Tibial nerve (tissue), 4 donors: Measurements from ENCODE around the gene LRRTM4. TPM values are rescaled to one million over a fixed set of nuclear protein-coding genes. Genes with fewer than 3 reads are reported as not detected.

ENCODE experiments used
- DNase-seq, 2 donors: peaks; one replicate each; pipeline ENCODE4 v3.0.0-alpha.2; 2019; ENCODE audit warnings: low spot score in 2 of 2
- H3K27ac ChIP-seq, 4 donors: fragments of 200-600 bp; sonication (generic) in 3 of 4; one replicate each; pipeline ENCODE4 v1.5.1; 2017 to 2019; ENCODE audit warnings: mild to moderate bottlenecking in 1 of 4
- H3K27me3 ChIP-seq, 2 donors: fragments of 200-600 bp; sonication (generic) in 1 of 2; one replicate each; pipeline versions ENCODE4 v1.5.1 to v1.6.0; 2017 to 2019
- H3K36me3 ChIP-seq, 3 donors: fragments of 200-600 bp; sonication (generic); one replicate each; pipeline ENCODE4 v1.5.1; 2018 to 2019
- H3K4me1 ChIP-seq, 4 donors: fragments of 200-600 bp; sonication (generic) in 3 of 4; one replicate each; pipeline ENCODE4 v1.5.1; 2017 to 2019
- H3K4me3 ChIP-seq, 4 donors: fragments of 200-600 bp; sonication (generic) in 3 of 4; one replicate each; pipeline ENCODE4 v1.5.1; 2017 to 2019; ENCODE audit warnings: mild to moderate bottlenecking in 1 of 4, moderate library complexity in 1 of 4
- H3K9me3 ChIP-seq, 4 donors: fragments of 200-600 bp; sonication (generic) in 3 of 4; one replicate each; pipeline ENCODE4 v1.5.1; 2017 to 2019
- EP300 ChIP-seq, 2 donors: sonication (generic); formaldehyde crosslinking; IDR thresholded peaks; one replicate each; pipeline ENCODE4 v1.6.1; 2017; ENCODE audit warnings: antibody characterized with exemption in 2 of 2, mild to moderate bottlenecking in 1 of 2
- POLR2A ChIP-seq, 2 donors: fragments of 450-650 bp; IDR thresholded peaks; one replicate each; pipeline ENCODE4 v1.6.1; 2017; ENCODE audit warnings: antibody characterized with exemption in 2 of 2, mild to moderate bottlenecking in 2 of 2, moderate library complexity in 2 of 2
- WGBS, 2 donors: methylation state at CpG; one replicate each; pipeline ENCODE4 v1.1.5; 2018; 5-methylcytosine and 5-hydroxymethylcytosine counted together
- total RNA-seq, 4 donors: library from RNA; depleted of rRNA; stranded (reverse); fragments of >200 nt; gene quantifications; one replicate each; pipeline ENCODE4 v1.1.0, GENCODE V29; 2016
- TF ChIP-seq, protein P1 (sequence below), 5 experiments: fragments of 200-600 bp in 3 of 5; fragments of 450-650 bp in 2 of 5; sonication (generic) in 3 of 5; IDR thresholded peaks; one replicate each; pipeline ENCODE4 v1.5.1; 2016 to 2019; ENCODE audit warnings: antibody characterized with exemption in 5 of 5, mild to moderate bottlenecking in 3 of 5, moderate library complexity in 2 of 5

LRRTM4 gene
- total RNA-seq, 4 donors from 2014 or later, result 2.9 to 8.1 (median 7.6) TPM

DNA sequence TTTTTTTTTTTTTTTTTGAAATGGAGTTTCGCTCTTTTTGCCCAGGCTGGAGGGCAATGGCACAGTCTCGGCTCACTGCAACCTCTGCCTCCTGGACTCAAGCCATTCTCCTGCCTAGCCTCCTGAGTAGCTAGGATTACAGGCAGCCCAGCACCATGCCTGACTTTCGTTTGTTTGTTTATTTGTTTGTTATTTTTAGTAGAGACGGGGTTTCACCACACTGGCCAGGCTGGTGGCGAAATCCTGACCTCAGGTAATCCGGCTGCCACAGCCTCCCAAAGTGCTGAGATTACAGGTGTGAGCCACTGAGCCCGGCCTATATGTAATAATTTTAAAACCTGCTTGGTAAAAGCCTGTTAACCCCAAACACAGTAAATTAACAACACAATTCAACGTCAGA is 435.7 kb downstream of the LRRTM4 start:
- Histone ChIP-seq H3K4me3 (no peak overlapping the region), H3K36me3 (no peaks in the 10 kb centered on the region), H3K4me1 (no peaks in the 10 kb centered on the region), H3K9me3 (no peaks in the 10 kb centered on the region), H3K27ac (no peak overlapping the region), H3K27me3 (no peaks in the 10 kb centered on the region)
- 49 to 66% methylated on average over 8 of the region's 8 CpGs for WGBS, 2 donors
- TF ChIP-seq EP300 (IDR thresholded peaks at IDR 0.05), result no peak
- TF ChIP-seq POLR2A (IDR thresholded peaks at IDR 0.05), result no peak
- TF ChIP-seq, protein P1, sequence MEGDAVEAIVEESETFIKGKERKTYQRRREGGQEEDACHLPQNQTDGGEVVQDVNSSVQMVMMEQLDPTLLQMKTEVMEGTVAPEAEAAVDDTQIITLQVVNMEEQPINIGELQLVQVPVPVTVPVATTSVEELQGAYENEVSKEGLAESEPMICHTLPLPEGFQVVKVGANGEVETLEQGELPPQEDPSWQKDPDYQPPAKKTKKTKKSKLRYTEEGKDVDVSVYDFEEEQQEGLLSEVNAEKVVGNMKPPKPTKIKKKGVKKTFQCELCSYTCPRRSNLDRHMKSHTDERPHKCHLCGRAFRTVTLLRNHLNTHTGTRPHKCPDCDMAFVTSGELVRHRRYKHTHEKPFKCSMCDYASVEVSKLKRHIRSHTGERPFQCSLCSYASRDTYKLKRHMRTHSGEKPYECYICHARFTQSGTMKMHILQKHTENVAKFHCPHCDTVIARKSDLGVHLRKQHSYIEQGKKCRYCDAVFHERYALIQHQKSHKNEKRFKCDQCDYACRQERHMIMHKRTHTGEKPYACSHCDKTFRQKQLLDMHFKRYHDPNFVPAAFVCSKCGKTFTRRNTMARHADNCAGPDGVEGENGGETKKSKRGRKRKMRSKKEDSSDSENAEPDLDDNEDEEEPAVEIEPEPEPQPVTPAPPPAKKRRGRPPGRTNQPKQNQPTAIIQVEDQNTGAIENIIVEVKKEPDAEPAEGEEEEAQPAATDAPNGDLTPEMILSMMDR (IDR thresholded peaks at IDR 0.05), result no peak
- no peak for DNase-seq

- Histone ChIP-seq H3K27me3 (no peaks in the 10 kb centered on the region), H3K9me3 (no peaks in the 10 kb centered on the region), H3K36me3 (no peaks in the 10 kb centered on the region), H3K4me1 (no peaks in the 10 kb centered on the region), H3K27ac (no peak overlapping the region), H3K4me3 (no peak overlapping the region)
- no peak for DNase-seq
- 67 to 69% methylated on average over 2 of the region's 2 CpGs for WGBS, 2 donors
- TF ChIP-seq EP300 (IDR thresholded peaks at IDR 0.05), result no peak
- TF ChIP-seq, protein P1 (IDR thresholded peaks at IDR 0.05), result no peak
- no peak for TF ChIP-seq POLR2A (IDR thresholded peaks at IDR 0.05)
Measured at GRCh38 chr2:77086051-77086450, 436.1 kb downstream of the LRRTM4 start.

DNA sequence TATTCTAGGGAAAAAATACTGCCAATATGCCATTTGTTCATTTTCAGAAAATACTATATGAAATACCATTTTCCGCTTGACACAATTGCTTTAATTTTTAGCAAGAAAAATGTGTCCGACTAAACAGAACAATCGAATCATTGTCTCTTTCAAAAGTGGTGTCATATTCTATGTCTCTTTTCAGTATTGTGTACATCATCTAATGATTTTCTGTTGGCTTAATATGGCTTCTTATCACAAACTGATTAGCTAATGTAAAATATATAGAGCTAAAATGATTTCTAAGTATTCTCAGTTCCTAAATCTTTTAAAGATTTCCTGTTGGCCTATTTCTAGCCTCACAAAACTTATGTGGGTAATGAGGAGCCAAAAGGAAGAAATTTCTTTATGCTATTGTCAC is 436.6 kb downstream of the LRRTM4 start:
- whole genome bisulfite sequencing, 2 donors, result 54 to 60% methylated on average over 3 of the region's 3 CpGs
- Histone ChIP-seq H3K27ac (no peak overlapping the region), H3K27me3 (no peaks in the 10 kb centered on the region), H3K9me3 (no peaks in the 10 kb centered on the region), H3K4me3 (no peak overlapping the region), H3K4me1 (no peaks in the 10 kb centered on the region), H3K36me3 (no peaks in the 10 kb centered on the region)
- TF ChIP-seq EP300 (IDR thresholded peaks at IDR 0.05) (no peak), POLR2A (IDR thresholded peaks at IDR 0.05) (no peak)
- TF ChIP-seq, protein P1 (IDR thresholded peaks at IDR 0.05), result no peak
- no peak for DNase-seq

GRCh38 chr2:77081597-77081996 is 440.6 kb downstream of the LRRTM4 start:
- H3K27ac ChIP-seq, result no peak overlapping the region
- H3K4me3 ChIP-seq, result no peak overlapping the region
- H3K36me3 ChIP-seq, result no peaks in the 10 kb centered on the region
- DNase-seq, result no peak
- no peaks in the 10 kb centered on the region for H3K27me3 ChIP-seq
- no peaks in the 10 kb centered on the region for H3K4me1 ChIP-seq
- WGBS, 2 donors, result 94 to 99% methylated on average over 2 of the region's 2 CpGs
- TF ChIP-seq POLR2A (IDR thresholded peaks at IDR 0.05), result no peak
- TF ChIP-seq, protein P1 (IDR thresholded peaks at IDR 0.05), result no peak
- TF ChIP-seq EP300 (IDR thresholded peaks at IDR 0.05), result no peak
- H3K9me3 ChIP-seq, result no peaks in the 10 kb centered on the region

DNA sequence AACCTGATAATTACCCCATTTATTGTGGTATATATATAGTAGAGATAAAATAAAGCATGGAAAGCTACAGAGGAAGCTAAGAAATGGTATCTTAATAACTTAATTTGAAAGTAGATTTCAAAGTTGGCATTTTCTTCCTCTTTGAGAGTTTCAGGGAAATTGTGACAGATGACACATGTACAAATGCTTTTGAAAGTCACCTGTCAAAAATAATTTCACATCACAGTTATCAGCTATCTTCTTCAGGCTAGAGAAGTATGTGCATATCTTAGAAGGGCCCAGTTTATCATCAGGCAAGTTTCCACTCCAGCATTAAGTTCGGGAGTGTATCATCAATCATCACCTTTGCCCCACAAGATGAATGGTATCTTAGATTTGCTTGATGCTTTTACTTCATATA is 457.9 kb downstream of the LRRTM4 start:
- WGBS, 2 donors, result 80 to 90% methylated on average over 1 of the region's 1 CpG
- no peaks in the 10 kb centered on the region for H3K36me3 ChIP-seq
- peaks cover 0 to 3% (median 0%) of the 10 kb centered on the region in 4 donors for H3K4me1 ChIP-seq
- no peak overlapping the region for H3K4me3 ChIP-seq
- TF ChIP-seq, protein P1 (IDR thresholded peaks at IDR 0.05), result no peak
- no peak for TF ChIP-seq POLR2A (IDR thresholded peaks at IDR 0.05)
- no peak for TF ChIP-seq EP300 (IDR thresholded peaks at IDR 0.05)
- no peaks in the 10 kb centered on the region for H3K9me3 ChIP-seq
- no peak for DNase-seq
- no peak overlapping the region for H3K27ac ChIP-seq
- H3K27me3 ChIP-seq, result no peaks in the 10 kb centered on the region
